GM19099 (cell line): ENCODE data around the gene ADAM12.

Source experiments
- POLR2A ChIP-seq: IDR thresholded peaks from 3 replicates; pipeline ENCODE4 v1.6.1; 2011; ENCODE audit warnings: low read depth; ENCODE audit not compliant: insufficient read length; ENCODE audit errors: extremely low read depth

The ADAM12 gene

DNA sequence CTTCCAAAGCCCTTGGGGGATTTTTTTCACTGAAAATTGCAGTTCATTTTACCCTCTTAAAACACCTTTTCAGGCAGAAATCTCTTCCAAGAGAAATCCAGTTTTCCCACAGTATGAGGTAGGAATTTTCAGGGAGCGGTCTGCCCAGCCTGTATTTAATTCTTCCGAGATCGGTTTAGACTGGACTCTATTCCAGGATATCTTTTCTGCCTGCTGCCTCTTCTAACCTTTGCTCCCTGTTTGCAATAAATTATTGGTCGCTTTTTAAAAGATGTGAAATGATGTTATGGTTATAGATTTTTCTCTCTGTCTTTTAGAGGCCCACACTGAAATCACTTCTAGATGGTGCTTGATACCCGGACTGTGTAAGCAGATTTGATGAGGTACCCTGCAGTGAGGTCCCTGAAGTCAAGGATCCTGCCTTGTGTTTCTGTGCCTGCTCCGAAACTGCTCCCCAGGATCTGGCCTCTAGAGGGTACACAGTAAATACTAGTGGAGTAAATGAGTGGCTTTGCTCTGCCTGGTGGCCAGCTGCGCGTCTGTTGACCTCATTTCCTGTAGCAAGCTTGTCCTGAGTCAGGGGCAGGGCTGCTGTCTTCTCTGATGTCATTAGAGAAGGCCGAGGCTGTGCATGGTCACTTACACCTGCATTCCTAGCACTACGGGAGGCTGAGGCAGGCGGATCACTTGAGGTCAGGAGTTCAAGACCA is 300.3 kb downstream of the ADAM12 start:
- no peak for TF ChIP-seq POLR2A

DNA sequence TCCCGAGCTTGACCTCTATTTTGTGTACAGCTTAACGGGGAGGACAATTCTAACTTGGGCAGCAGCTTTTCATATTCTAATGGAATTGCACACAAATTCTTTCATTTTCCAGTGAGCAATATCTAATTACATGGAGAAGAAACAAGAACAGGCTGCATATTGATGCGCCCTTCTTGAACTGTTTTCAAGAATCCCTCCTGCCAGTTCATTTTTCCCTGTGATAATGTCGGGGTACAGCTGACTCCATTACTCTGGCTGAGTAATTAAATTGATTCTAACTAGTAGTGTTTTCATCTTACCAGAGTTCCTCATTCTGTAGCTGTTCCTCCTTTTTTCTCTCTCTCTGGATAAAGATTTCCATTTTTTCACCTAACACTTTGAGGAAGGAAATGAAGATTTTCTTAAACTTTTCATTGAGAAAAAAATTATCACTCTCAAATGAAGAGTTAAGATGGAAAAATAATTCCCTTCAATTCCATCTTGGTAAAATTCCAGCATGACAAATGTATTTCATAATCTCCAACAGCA is 301.1 kb downstream of the ADAM12 start:
- TF ChIP-seq POLR2A: no peak

DNA sequence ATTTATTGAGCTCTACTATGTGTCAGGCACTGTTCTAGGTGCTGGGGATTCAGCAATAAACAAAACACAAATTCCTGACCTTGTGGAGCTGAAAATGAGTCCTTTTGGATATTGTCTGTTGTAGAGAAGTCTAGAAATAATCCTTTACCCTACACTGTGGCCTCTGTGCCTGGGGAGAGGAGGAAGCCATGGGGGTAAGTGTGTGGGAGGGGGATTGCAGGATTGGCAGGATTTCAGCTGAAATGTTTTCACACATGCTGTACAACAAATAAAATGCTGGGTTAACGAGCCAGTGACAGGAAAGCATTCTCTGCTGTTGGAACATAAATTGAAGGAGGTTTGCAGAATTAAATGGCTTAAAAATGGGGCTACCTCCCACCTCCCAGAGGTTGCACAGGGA is 302.5 kb downstream of the ADAM12 start:
- TF ChIP-seq POLR2A: no peak

DNA sequence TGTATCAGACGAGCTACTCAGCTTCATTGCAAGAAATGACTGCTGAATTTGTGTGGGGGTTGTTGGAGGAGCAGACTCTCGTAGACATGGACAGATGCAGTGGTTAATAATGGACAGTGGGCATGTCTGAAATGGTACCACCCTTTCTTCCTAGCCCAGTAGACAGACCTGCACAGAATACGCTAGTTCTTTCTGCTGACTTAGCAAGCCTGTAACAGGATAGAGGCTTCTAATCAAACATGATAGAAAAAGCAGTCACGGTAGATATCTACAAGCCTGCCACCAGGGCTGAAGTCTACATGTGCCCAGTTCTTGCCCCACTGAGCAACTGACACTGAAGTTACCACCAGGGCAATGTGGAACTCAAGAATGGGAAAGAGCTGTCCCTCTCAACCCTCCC is 303.9 kb downstream of the ADAM12 start:
- TF ChIP-seq POLR2A: no peak

GRCh38 chr10:126083009-126083408 is 305.3 kb downstream of the ADAM12 start:
- TF ChIP-seq POLR2A: no peak

- no peak for TF ChIP-seq POLR2A
Observed at GRCh38 chr10:126081841-126082466, 306.3 kb downstream of the ADAM12 start.

GRCh38 chr10:126080879-126081411 is 307.3 kb downstream of the ADAM12 start:
- TF ChIP-seq POLR2A: no peak

DNA sequence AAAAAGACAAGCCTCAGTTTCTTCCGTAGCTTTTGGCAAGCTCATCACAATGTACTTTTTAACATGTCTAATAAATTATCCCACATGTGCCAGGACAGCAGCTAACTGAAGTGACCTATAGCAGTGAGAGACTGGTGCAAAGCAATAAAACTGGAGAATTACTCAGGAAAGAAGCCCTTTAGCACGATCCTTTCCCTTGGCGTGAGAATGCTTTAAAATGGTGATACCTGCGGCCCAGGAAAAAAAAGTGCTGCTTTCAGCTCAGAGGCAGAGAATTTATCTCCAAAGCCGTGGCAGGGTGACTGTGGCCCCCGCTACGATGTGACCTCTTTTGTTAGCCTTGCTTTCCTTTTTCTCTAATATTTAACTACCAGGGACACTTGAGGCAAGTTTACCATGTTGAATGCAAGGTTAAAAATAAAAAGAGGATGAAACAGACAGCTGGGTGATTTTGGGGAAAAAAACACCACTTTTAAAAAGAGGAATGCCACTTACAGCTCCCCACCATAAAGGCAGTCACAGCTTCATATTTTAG is 307.9 kb downstream of the ADAM12 start:
- TF ChIP-seq POLR2A: no peak

GRCh38 chr10:126075009-126075408 is 313.3 kb downstream of the ADAM12 start:
- TF ChIP-seq POLR2A: no peak

DNA sequence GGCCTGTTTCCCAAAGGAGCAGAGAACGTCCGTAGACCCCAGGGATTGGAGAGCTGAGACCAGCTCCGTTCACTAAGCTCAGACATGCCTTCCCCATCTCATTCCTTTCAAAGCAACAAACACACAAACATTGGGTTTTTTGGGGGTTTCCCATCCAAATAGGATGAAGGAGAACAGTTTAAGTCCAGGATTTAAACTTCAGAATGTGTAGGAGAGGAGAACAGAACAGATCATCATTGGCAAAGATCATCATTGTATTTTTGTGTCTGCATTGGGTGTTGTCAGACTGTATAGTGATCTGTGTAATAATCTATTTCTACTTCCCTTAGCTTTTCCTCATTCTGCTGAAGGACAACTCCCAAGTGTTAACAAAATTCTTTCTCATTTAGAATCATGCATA is 314.0 kb downstream of the ADAM12 start:
- TF ChIP-seq POLR2A: no peak

DNA sequence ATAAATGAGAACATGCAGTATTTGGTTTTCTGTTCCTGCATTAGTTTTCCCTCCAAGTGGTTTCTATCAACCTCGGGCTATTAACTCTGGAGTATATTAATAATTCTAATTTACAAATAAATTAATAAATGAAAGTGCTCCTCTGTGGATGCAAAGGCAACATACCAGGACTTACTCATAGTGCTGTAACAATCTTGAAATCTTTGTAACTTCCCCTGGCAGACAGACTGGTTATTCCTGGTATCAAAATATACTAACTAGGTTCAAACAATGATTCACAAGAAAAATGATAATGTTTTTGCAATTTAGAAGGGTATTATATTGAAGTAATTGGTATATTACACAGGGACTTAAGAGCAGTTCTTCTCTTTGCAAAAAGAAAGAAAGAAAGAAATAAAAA is 314.7 kb downstream of the ADAM12 start:
- TF ChIP-seq POLR2A: no peak

DNA sequence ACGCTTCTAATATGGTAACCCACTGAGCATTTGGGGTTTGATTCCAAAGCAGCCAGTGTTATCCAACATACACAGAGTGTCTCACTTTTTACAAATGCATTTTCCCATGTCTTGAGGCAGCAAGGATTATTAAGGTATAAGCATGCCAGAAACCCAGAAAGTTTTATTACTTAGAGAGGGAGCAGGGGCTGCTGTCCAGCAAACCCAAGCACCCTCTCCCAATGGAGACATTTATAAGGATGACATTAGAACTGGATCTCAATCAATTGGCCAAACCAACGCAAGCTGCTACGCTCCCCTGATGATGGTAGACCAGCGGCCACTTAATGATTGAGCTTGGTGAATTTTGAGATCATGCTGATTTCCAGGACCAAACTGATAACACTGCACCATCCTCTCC is 315.7 kb downstream of the ADAM12 start:
- TF ChIP-seq POLR2A: no peak

GRCh38 chr10:126070476-126071215 is 317.6 kb downstream of the ADAM12 start:
- TF ChIP-seq POLR2A: no peak

DNA sequence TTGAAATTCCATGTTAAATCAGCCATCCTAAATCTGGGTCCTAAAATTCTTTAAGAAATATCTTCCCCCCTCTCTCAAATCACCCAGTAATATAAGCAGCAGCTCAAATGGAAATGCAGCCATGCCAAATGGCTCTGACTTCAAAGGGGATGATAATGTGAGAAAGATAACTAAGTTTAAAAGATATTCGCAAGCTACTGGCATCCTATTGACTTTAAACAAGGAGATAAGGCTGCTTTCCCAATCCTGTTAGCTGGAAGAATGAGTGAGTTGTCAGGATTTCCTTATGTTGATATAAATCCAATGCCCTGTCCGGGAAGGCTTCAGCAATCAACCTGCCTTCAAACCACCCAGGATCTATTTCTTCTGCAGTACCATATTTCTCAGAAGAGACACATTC is 320.0 kb downstream of the ADAM12 start:
- no peak for TF ChIP-seq POLR2A

GRCh38 chr10:126066456-126066855 is 321.8 kb downstream of the ADAM12 start:
- TF ChIP-seq POLR2A: no peak
